GM18499 (cell line): Measurements from ENCODE around the gene SCML2.
"Not testable (repeated sequence)": the region's sequence is repeated elsewhere in the genome, so short reads cannot be mapped to it uniquely, and the experiment has no call there.

Source experiments
- ATAC-seq: cut with Tn5 transposase; IDR thresholded peaks from one replicate; pipeline ENCODE4 v1.9.1; 2021; ENCODE audit warnings: moderate number of reproducible peaks; ENCODE audit not compliant: insufficient read depth, unreplicated experiment

The SCML2 gene

GRCh38 chrX:18354369-18355223, at the start of gene SCML2:
TSS of gene SCML2 (minus strand) at chrX:18354688. CDS start at chrX:18334071, 20,617 bp downstream.
- ATAC-seq = no peak

DNA sequence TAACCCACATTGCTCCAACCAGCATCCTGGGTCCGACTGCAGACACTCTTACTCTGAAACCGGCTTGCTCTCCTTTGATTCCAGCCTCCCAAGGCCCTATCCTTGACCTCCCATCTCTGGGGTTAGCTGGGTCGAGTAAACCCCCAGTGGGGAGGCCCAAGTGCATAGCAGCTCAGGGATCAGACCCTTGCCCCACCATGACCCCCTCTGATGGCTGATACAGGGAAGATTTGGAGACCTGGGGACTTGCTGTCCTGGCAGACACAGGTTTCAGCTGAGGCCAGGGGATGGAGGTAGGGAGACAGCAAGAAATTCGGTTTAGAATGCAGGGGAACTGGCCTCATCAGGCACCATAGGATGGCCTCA, 47.3 kb upstream of the SCML2 start:
- no peak for ATAC-seq

DNA sequence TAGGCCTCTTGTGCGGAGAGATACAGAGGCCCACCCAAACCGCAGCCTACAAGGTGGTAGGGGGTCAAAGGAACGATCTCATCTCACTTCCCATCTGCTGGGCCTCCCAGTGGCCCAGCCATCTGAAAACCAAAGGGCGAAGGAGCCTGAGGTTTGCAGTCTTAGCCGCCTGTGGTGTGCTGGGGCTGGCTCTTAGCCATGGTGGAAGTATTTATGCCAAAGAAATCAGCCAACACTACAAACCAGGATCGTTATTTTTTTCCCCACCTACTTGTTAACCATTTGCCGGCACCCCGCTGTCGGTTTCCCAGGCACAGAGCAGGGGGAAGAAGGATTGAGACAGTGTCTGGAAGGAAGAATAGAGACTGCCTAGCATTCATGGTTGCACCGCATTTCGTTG, 40.0 kb upstream of the SCML2 start:
- ATAC-seq = no peak

DNA sequence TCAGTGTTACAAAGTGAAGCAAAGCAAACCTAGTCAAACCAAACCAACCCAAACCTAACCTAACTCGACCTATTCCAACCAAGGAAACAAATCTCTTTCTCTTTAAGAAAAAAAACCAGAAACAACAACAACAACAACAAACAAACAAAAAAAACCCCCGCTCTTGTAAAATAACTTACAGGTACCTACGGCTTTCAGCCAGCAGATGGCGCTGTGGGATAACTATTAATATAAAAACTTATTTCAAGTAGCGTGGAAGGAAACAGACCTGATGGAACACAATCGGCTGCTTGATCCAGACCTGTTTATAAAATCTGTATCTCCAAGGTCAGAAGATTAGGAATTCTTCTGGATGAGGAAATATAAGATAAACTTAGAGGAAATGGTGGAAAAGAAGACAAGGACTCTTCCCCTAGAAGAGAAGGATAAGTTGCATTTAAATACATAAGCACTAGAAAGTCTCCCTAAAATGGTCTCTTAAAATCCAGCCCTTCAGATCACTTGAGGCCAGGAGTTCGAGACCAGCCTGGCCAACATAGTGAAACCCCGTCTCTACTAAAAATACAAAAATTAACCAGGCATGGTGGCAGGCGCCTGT, 36.6 kb upstream of the SCML2 start:
- ATAC-seq = no peak

- no peak for ATAC-seq
Measured at GRCh38 chrX:18389966-18390365, 35.5 kb upstream of the SCML2 start.

DNA sequence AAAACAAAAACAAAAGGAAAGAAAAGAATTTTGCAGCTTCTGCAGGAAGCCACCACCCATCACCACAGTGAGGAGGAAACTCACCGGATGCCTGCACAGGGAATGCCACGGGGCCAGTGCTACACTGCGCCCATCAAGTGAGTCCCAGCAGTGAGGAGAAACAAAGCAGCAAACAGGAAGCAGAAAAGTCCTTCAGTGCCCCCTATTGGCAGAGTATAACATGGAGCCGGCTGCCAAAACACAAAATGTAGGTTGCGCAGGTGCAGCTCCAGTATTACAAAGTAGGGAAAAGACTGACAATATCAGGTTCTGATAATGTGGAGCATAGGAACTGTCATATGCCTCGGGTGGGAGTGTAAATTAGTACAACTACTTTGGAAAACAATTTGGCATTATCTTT, 23.3 kb upstream of the SCML2 start:
- no peak for ATAC-seq

DNA sequence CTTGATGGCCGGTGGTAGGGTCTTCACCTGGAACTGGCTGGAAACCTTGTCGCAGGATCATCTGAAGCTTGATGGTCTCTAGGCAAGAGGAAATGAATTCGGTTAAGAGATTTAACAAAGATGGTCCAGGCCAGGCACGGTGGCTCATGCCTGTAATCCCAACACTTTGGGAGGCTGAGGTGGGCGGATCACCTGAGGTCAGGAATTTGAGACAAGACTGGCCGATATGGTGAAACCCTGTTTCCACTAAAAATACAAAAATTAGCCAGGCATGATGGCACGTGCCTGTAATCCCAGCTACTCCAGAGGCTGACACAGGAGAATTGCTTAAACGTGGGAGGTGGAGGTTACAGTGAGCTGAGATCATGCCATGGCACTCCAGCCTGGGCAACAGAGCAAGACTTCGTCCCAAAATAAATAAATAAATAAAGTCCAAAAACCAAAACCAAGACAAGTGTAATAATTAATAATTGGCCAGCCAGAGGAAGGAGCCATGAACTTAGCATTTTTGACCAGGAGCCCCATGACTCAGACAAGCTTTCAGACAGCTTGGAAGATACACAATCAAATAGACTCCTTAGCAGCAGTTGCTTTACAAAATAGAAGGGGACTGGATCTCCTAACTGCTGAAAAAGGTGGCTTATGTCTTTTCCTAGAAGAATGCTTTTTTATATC, 20.8 kb upstream of the SCML2 start:
- ATAC-seq = not testable (repeated sequence)

- not testable (repeated sequence) for ATAC-seq
Measured at GRCh38 chrX:18369096-18369495, 14.6 kb upstream of the SCML2 start.

DNA sequence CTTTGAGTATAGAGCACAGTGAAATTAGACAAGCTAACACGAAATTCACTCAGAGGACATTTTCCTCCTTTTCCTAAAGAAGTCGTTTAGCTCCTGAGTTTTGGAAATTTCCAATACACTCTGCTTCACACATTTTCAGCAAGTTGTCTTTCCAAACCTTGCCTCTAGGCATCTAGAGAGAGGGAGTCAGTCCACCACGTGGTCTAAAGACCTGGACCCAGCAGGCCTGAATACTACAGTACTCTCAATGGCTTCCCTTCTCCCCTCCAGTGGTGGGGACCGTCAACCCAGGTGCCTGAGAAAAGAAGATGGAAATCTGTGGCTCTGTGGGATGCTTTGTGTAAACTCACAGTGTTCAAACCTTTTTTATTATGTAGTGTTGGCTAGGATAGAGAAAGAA, 13.9 kb upstream of the SCML2 start:
- no peak for ATAC-seq

DNA sequence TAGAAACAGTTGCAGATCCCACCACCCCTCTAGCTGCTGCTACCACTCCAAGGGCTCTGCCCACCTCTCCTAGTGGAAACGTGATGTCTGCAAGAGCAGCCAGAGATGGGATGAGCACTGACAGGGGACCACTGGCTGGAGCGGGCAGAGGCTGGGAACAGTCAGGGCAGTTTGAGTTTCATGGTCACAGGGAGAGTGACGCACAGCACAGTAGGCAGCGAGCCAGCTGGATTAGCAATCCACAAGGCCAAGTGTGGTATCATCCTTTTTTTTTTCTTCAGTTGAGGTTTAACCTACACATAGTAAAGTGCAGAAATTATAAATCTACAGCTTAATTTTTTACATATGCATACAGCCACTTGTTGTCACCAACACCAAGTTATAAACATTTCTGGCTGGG, 6.4 kb upstream of the SCML2 start:
- no peak for ATAC-seq

DNA sequence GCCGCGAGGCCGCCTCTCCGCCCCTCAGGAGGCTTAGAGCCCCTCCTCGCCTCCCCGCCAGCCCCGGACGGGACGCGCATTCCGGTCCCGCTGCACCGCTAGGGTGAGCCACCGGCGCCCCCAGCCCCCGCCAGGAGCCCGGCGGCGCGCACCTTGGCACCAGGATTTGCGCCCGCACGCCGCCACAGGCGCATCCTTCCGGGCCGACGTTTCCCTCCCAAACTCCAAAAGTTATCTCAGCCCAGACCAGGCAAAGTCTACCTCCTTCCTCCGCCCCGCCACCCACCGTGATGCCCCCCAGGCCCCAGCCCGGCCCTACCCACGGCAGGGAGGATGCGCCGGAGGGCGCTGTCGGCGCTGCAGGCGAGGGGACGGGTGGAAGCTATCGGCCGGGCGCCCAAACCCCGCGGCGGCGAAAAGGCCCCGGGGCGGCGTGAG, 538 bp downstream of the SCML2 start:
- ATAC-seq = no peak

DNA sequence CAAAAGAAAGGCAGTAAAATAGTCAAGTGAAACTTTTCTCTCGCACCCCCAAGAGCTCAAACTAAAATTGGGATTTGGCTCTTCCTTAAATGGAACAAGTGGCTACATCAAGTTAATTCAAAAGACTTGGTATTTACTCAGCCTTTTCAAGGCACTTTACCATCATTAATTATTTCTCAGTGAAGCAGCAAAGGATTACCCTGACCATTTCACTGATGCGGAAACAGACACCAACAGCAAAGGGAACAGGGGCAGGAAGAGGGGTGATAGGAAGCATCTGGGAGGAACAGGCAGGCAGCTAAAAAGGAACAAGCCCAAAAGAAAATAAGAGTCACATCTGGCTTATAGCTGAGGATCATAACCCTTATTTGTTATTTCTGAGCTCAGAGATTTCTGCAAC, 2.7 kb downstream of the SCML2 start:
- ATAC-seq = no peak

DNA sequence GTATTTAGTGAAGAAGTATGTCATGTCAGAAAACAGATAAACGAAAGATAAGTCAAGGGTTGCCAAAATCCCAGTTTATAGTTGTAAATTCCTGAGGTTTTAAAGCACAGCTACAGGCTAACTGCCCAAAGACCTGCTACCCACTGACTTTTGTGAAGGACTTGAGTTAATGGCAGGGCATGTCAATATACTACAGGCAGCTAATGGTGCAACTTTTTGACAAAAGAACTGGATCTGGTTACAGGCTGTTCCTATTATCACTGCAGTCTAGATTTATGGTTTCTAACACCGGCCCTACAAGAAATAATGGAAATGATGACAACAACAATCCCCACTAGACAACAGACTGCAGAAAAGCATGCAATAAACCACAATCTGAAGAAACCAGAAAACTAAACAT, 6.4 kb downstream of the SCML2 start:
- no peak for ATAC-seq

- ATAC-seq = no peak
Measured at GRCh38 chrX:18309401-18309800, 45.1 kb downstream of the SCML2 start.

DNA sequence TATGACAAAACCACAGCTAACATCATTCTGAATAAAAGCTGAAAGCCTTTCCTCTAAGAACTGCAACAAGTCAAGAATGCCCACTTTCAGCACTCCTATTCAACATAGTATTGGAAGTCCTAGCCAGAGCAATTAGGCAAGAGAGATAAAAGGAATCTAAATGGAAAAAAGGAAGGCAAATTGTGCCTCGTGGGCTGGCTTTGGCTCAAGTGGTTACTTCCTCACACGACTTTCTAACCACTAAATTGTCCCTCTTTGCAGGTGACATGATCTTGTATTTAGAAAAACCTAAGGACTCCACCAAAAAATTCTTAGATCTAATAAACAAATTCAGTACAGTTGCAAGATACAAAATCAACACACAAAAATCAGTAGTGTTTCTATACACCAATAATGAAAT, 57.2 kb downstream of the SCML2 start:
- ATAC-seq = no peak

- no peak for ATAC-seq
Measured at GRCh38 chrX:18294893-18295292, 59.6 kb downstream of the SCML2 start.

DNA sequence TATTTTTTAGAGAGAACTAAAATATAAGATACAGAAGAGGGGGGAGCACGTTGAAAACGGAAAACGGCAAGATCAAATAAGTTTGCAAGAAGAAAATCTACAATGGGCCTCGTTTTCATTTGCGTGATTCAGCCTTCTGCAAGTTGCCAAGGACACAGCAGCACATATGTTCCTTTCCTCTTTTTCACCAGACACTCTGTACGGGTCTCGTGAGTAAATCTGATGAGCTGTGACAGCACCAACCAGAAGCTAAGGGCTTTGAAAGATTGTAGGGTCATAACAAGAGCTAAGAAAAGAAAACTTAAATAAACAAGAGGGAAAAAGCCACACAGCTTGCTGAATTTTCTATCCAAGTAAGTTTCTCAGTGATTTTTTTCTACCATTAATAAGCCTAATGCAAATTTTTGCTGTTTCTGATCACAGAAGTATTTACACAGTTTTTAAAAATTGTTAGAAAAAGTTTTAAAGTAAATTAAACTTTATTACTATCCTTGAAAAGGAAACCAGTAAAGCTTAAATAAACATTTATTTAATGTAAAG, 63.4 kb downstream of the SCML2 start:
- no peak for ATAC-seq

GRCh38 chrX:18290200-18290599, 64.3 kb downstream of the SCML2 start:
- ATAC-seq = no peak

- no peak for ATAC-seq
Measured at GRCh38 chrX:18288716-18289115, 65.8 kb downstream of the SCML2 start.

DNA sequence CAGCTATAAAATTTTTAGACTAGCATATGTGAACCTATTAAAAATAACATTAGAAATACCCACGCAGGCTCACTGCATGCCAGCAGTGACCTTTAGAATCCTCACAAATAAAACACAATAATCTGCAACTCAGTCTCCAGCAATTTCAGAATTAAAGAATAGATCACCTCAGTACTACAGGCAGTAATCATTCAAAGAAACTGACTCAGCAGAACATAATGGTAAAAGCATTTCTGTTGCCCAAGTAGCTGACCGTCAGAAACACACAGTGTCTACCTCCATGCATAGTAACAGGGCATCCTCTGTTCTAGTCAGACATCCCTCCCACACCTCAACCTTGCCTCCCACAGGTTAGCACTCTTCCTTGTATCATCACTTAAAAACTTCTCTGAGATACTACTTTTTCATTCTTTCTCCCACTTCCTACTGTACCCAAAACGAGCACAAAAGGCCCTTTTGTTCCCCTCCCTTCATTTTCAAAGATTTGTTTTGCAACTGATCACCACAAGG, 68.1 kb downstream of the SCML2 start:
- ATAC-seq = no peak

- no peak for ATAC-seq
Measured at GRCh38 chrX:18278449-18278848, 76.0 kb downstream of the SCML2 start.
